Astrocyte (in vitro differentiated cells and primary cell): Measurements from ENCODE around the gene FIGN.

Experiments used
- EZH2 ChIP-seq: IDR thresholded peaks from 2 replicates; pipeline ENCODE4 v1.6.1; 2012; ENCODE audit warnings: mild to moderate bottlenecking, low read length, inconsistent platforms; ENCODE audit not compliant: insufficient read depth
- TF ChIP-seq, protein P1 (sequence below): IDR thresholded peaks from 2 replicates; pipeline ENCODE4 v1.5.1; 2011; ENCODE audit warnings: low read depth, mild to moderate bottlenecking, inconsistent platforms, low read length, moderate library complexity; ENCODE audit not compliant: insufficient read depth

DNA sequence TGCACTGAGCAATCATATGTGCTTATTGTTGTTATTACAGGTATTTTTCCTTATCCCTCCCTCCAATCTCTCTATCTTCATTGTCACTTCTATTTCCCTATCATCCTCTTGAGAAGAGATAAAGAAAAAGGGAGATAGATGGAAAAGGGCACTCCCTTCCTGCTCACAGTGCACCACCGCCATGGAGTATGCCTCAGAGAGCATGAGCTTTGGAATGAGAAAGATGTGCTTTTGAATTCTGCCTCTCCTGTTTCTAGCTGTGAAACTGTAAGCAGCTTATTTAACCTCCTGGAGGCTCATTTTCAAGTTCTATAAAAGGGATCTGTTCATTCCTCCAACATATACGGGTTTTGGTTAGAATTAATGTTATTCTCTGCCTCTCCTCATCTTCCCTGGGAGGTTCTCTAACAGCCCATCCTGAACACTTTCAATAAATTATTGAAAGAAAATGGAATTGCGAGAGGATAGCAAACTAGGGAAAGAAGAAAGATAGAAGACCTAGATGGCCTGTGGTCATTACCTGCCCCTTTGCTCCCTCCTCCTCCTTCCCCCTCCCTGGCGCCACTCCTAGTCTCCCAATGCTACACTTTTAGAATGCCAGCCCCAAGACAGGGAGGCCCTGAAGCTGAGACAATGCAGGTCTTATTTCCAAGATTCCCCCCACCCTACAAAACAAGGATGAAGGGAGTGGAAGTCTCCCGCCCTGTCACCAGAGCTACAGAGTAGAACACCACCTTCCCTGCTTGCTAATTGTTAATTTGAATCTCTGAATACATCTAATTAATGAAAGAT, 37.8 kb downstream of the FIGN start:
- TF ChIP-seq, protein P1, sequence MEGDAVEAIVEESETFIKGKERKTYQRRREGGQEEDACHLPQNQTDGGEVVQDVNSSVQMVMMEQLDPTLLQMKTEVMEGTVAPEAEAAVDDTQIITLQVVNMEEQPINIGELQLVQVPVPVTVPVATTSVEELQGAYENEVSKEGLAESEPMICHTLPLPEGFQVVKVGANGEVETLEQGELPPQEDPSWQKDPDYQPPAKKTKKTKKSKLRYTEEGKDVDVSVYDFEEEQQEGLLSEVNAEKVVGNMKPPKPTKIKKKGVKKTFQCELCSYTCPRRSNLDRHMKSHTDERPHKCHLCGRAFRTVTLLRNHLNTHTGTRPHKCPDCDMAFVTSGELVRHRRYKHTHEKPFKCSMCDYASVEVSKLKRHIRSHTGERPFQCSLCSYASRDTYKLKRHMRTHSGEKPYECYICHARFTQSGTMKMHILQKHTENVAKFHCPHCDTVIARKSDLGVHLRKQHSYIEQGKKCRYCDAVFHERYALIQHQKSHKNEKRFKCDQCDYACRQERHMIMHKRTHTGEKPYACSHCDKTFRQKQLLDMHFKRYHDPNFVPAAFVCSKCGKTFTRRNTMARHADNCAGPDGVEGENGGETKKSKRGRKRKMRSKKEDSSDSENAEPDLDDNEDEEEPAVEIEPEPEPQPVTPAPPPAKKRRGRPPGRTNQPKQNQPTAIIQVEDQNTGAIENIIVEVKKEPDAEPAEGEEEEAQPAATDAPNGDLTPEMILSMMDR = no peak
- TF ChIP-seq EZH2 = no peak
